Ovary (tissue), 9 donors: ENCODE results near the gene LPCAT3. TPM values are rescaled to one million over a fixed set of nuclear protein-coding genes. Genes with fewer than 3 reads are reported as not detected.
A peak's percentile ranks its signal among the peaks of the same experiment; 100 is the strongest.

Experiments
- DNase-seq, 5 donors: peaks; one replicate each; pipeline ENCODE4 v3.0.0-alpha.2; 2019 to 2020
- H3K27ac ChIP-seq, 2 donors: fragments of 200-600 bp; one replicate each; pipeline versions ENCODE4 v1.5.1 to v1.8.0; 2019 to 2022
- H3K27me3 ChIP-seq: fragments of 200-600 bp; one replicate; pipeline ENCODE4 v1.8.0; 2022
- H3K36me3 ChIP-seq: fragments of 200-600 bp; sonication (generic); one replicate; pipeline ENCODE4 v1.5.1; 2019
- H3K4me1 ChIP-seq: one replicate; pipeline ENCODE4 v1.8.1; 2013; ENCODE audit warnings: mild to moderate bottlenecking, moderate library complexity; ENCODE audit not compliant: insufficient read depth
- H3K4me3 ChIP-seq: fragments of 200-600 bp; sonication (generic); one replicate; pipeline ENCODE4 v1.5.1; 2017
- H3K9me3 ChIP-seq, 2 donors: fragments of 200-600 bp in 1 of 2; sonication (generic) in 1 of 2; one replicate each; pipeline versions ENCODE4 v1.5.1 to v1.8.1; 2013 to 2019; ENCODE audit warnings: mild to moderate bottlenecking in 1 of 2, moderate library complexity in 1 of 2
- EP300 ChIP-seq: sonication (generic); formaldehyde crosslinking; IDR thresholded peaks from one replicate; pipeline ENCODE4 v1.6.1; 2017; ENCODE audit warnings: antibody characterized with exemption
- POLR2A ChIP-seq: fragments of 450-650 bp; IDR thresholded peaks from one replicate; pipeline ENCODE4 v1.6.1; 2017; ENCODE audit warnings: antibody characterized with exemption, mild to moderate bottlenecking, moderate library complexity
- WGBS, 3 donors: extraction: QIAGEN DNeasy Blood & Tissue Kit in 1 of 3; methylation state at CpG; one replicate each; pipeline versions ENCODE4 v1.1.5 to v1.1.7; 2013 to 2017; 5-methylcytosine and 5-hydroxymethylcytosine counted together
- intact Hi-C, 4 donors: fragments of 100-400 bp; cut with DNase I; formaldehyde crosslinking; loops; one replicate each; pipeline versions ENCODE4 v1.11.0 to v1.15.1; 2022 to 2023
- polyA plus RNA-seq, 2 donors: library from polyadenylated mRNA; stranded (reverse); fragments of 200-250 nt in 1 of 2; fragments of 350-450 nt in 1 of 2; fragmentation: Illumina TruSeq in 1 of 2; extraction: RNeasy Lipid Tissue Mini Kit (QIAGEN cat#74804) in 1 of 2; gene quantifications; one replicate each; pipeline ENCODE4 v1.2.3, GENCODE V29; 2013 to 2014
- total RNA-seq, 7 donors: library from RNA; depleted of rRNA in 2 of 7; stranded (reverse); fragments of >200 nt in 2 of 7; fragmentation: NEBNext Ultra II Directional in 3 of 7; extraction: Animal tissue kit (Norgen Biotek cat#: 25700) in 3 of 7; gene quantifications; one replicate each; pipeline versions ENCODE4 v1.1.0 to v1.2.4, GENCODE V29; 2016 to 2023
- TF ChIP-seq, protein P1 (sequence below), 3 donors: fragments of 450-650 bp in 2 of 3; fragments of 200-600 bp in 1 of 3; IDR thresholded peaks; one replicate each; pipeline versions ENCODE4 v1.5.1 to v1.8.0; 2016 to 2022; ENCODE audit warnings: antibody characterized with exemption in 3 of 3, mild to moderate bottlenecking in 1 of 3
- donor health status: DM: no; HTN: no; CAD: no; lungs with moderate emphysema.
- donor health status: DM: no; HTN: no; CAD: no.
- donor health status: Bipolar disorder and iron deficiency.
- donor health status: DM: yes; HTN: yes; CAD: no.
- donor health status: DM: no; HTN: no; CAD: no.
- donor health status: DM: yes; HTN: yes; CAD: no.

The LPCAT3 gene
- total and polyA plus RNA-seq, 9 donors, result 15.5 to 51.2 (median 39.5) TPM

DNA sequence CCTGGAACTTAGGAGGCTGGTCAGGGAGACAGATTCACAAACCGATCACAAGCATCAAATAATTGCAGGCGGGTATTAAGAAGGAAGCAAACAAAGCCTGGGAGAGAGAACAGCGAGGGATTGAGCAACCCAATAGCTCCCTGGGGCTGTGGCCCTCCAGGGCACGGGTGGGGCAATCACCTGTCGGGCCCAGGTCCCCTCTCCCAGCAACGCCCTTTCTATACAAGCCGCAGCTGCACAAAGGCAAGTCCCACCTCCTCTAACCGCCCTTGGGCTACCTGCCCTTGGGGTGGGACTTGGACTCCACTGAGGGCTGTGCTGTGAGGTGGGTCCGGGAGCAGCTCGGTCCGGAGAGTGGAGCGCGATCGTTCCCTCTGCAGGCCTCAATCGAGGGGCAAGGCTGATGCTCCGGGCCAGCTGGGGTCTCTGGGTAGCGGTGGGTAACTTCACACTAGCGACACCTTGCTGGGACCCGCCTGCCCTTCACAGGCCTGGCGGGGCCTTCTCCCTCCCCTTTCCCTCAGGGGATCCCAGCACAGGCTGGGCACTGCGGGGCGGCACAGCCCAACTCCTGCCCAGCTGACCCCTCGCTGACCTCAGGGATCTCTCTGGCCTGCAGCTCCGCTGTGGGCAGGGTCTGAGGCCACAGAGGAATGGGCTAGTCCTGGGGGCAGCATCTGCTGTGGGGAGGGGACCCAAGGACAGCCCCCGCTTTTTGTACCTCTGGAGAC is 55.8 kb downstream of the LPCAT3 start:
- peak in 4 of 5 donors; percentile 24 to 47 (median 36) for DNase-seq
- no peak for TF ChIP-seq POLR2A
- peaks cover 8% of the 10 kb centered on the region for H3K4me1 ChIP-seq
- WGBS, 3 donors, result 75 to 79% (median 78%) methylated on average over 25 of the region's 25 CpGs
- no peaks in the 10 kb centered on the region for H3K9me3 ChIP-seq
- H3K27ac ChIP-seq, result peak overlapping the region in 1 of 2 donors; percentile 58
- no peaks in the 10 kb centered on the region for H3K36me3 ChIP-seq
- intact Hi-C loops, result loop anchor here in 2 of 4 donors (10.0 kb wide), 1 partner anchor 98 kb away; the partner anchor contains the start of gene TPI1 (in 2 of the 2)
- no peak overlapping the region for H3K4me3 ChIP-seq
- no peaks in the 10 kb centered on the region for H3K27me3 ChIP-seq

DNA sequence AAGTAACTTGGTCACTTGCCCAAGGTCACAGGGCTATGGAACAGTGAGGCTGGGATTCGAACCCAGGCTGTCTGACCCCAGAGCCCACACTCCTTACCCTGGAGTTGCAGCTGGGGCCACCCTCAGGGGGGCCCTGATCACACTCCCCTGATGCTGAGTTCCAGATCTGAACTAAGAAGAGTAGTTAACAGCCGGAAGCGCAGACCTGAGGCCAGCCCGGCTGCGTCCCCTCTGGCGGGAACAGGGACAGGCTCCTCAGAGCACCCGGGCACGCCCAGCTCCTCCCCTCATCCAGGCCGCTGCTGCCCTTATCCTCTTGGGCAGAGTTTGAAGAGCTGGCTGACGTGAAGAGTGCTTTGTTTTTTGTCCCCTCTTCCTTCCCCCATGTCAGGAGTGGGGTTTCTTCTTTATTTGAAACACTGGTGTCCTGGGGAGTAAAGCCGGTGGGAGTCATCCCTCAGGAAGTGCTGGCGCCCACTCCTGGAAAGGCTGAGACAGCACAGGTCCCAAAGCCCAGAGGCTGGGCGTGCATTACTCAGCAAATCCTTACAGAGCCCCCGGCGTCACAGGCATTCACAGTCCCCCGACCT is 56.5 kb downstream of the LPCAT3 start:
- no peak for TF ChIP-seq EP300
- TF ChIP-seq, protein P1, sequence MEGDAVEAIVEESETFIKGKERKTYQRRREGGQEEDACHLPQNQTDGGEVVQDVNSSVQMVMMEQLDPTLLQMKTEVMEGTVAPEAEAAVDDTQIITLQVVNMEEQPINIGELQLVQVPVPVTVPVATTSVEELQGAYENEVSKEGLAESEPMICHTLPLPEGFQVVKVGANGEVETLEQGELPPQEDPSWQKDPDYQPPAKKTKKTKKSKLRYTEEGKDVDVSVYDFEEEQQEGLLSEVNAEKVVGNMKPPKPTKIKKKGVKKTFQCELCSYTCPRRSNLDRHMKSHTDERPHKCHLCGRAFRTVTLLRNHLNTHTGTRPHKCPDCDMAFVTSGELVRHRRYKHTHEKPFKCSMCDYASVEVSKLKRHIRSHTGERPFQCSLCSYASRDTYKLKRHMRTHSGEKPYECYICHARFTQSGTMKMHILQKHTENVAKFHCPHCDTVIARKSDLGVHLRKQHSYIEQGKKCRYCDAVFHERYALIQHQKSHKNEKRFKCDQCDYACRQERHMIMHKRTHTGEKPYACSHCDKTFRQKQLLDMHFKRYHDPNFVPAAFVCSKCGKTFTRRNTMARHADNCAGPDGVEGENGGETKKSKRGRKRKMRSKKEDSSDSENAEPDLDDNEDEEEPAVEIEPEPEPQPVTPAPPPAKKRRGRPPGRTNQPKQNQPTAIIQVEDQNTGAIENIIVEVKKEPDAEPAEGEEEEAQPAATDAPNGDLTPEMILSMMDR (IDR thresholded peaks at IDR 0.05), result peak in 1 of 3 donors; percentile 19
- DNase-seq, result peak in 4 of 5 donors; percentile 55 to 73 (median 66)
- Histone ChIP-seq H3K9me3 (no peaks in the 10 kb centered on the region), H3K27me3 (no peaks in the 10 kb centered on the region), H3K4me1 (peaks cover 8% of the 10 kb centered on the region), H3K4me3 (peak overlapping the region; percentile 20), H3K36me3 (no peaks in the 10 kb centered on the region), H3K27ac (peak overlapping the region; percentile 11 to 58)
- intact Hi-C loops, result loop anchor here in 2 of 4 donors (10.0 kb wide), 1 partner anchor 97 kb away; the partner anchor contains the start of gene TPI1 (in 2 of the 2)
- WGBS, 3 donors, result 22 to 32% (median 24%) methylated on average over 16 of the region's 16 CpGs

DNA sequence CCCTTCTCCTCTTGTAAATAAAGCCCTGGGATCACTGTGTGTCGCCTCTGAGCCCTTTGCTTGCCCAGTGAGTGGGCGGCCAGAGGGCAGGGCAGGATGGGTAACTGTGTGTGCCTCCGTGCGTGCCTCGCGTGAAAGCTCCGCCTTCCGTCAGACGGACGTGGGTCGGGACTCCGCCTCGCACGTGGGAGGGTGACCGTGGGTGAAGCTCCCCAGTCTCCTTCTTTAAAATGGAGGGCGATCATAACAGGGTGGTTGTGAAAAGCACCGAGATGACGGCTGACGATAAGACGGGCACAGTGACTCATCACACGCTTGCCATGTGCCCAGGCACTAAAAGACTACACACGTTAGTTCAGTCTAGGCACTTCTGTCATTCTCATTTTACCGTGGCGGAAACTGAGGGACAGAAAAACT is 57.0 kb downstream of the LPCAT3 start:
- WGBS, 3 donors, result 22 to 50% (median 31%) methylated on average over 24 of the region's 24 CpGs
- H3K9me3 ChIP-seq, result no peaks in the 10 kb centered on the region
- H3K36me3 ChIP-seq, result no peaks in the 10 kb centered on the region
- H3K4me1 ChIP-seq, result peaks cover 8% of the 10 kb centered on the region
- peak; percentile 63 to 83 (median 69) for DNase-seq
- intact Hi-C loops, result loop anchor here in 2 of 4 donors (10.0 kb wide), 1 partner anchor 96 kb away; the partner anchor contains the start of gene TPI1 (in 2 of the 2)
- H3K27me3 ChIP-seq, result no peaks in the 10 kb centered on the region
- peak overlapping the region; percentile 11 to 58 for H3K27ac ChIP-seq
- H3K4me3 ChIP-seq, result peak overlapping the region; percentile 20
- TF ChIP-seq POLR2A (no peak), EP300 (no peak)
- TF ChIP-seq, protein P1 (IDR thresholded peaks at IDR 0.05), result no peak

DNA sequence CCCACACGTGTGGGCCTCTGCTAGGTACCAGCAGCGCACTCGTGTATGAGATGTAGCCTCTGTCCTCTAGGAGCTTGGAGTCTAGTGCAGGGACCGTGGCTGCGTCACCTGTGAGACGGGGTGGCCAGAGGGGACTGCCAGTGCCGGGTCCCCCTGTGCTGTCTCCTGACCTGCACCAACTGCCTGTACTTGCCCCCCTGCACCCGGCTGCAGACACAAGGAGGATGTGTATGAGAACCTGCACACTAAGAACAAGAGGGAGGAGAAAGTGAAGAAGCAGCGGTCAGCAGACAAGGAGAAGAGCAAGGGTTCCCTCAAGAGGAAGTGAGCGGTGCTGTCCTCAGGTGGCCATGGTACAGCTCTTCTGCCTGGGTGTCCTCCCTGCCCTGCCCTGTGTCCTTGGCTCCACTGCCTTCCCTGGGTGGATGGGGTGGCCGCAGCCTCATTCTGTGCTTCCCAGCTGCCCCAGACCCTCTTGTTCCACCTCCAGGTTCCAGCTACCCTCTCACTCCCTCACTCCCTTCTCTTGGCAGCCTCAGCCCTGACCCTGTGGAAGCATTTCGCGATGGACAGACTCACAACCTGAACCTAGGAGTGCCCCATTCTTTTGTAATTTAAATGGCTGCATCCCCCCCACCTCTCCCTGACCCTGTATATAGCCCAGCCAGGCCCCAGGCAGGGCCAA is 57.5 kb downstream of the LPCAT3 start:
- intact Hi-C loops, result loop anchor here in 2 of 4 donors (10.0 kb wide), 1 partner anchor 96 kb away; the partner anchor contains the start of gene TPI1 (in 2 of the 2)
- DNase-seq, result peak in 4 of 5 donors; percentile 28 to 45 (median 32)
- WGBS, 3 donors, result 58 to 66% (median 63%) methylated on average over 13 of the region's 13 CpGs

More for the DNA sequence above, 57.5 kb downstream of the LPCAT3 start:
- Histone ChIP-seq H3K27me3 (no peaks in the 10 kb centered on the region), H3K9me3 (no peaks in the 10 kb centered on the region), H3K4me1 (peaks cover 8% of the 10 kb centered on the region), H3K36me3 (no peaks in the 10 kb centered on the region), H3K4me3 (no peak overlapping the region), H3K27ac (no peak overlapping the region)
- no peak for TF ChIP-seq EP300
- TF ChIP-seq, protein P1 (IDR thresholded peaks at IDR 0.05), result no peak
- no peak for TF ChIP-seq POLR2A
